IMR-90 (cell line): ENCODE measurements around the gene ZMIZ2. TPM values are rescaled to one million over a fixed set of nuclear protein-coding genes. Genes with fewer than 3 reads are reported as not detected.

Experiments
- ATAC-seq: fragments of 200-7000 bp; cut with Tn5 transposase; 2 replicates; pipeline ENCODE4 v1.9.1; 2020; ENCODE audit warnings: low read depth, mild to moderate bottlenecking, moderate library complexity
- BruUV-seq: library from RNA; stranded (reverse); fragments of 400-500 nt; replicated peaks from 2 replicates; lab custom pipeline; 2021; lab: Mats Ljungman, UMichigan
- CTCF ChIA-PET: fragments of 300-600 bp; formaldehyde crosslinking; extraction: SDS; loops from one replicate; lab custom pipeline; 2021; ENCODE audit warnings: antibody characterized with exemption; lab: Yijun Ruan, JAX
- POLR2A ChIA-PET: fragments of 300-600 bp; sonication (Branson Sonifier 250); formaldehyde crosslinking; loops from one replicate; lab custom pipeline; 2022; ENCODE audit warnings: antibody characterized with exemption; ENCODE audit not compliant: unreplicated experiment; lab: Charles Lee
- DNase-seq: peaks from one replicate; pipeline ENCODE4 v3.0.0; 2013
- H2AFZ ChIP-seq: replicated peaks from 2 replicates; pipeline ENCODE3; 2013; ENCODE audit warnings: low read length, mild to moderate bottlenecking; ENCODE audit not compliant: poor library complexity
- H2AK5ac ChIP-seq: 2 replicates; pipeline ENCODE4 v1.6.1; 2013; ENCODE audit warnings: low read depth, low read length, inconsistent platforms
- H2AK9ac ChIP-seq: replicated peaks from 2 replicates; pipeline ENCODE3; 2013; ENCODE audit warnings: mild to moderate bottlenecking, low read depth, low read length, moderate library complexity; ENCODE audit not compliant: poor library complexity
- H2BK120ac ChIP-seq: 2 replicates; pipeline ENCODE4 v1.6.1; 2013; ENCODE audit warnings: low read depth, low read length, inconsistent platforms
- H2BK15ac ChIP-seq: 3 replicates; pipeline ENCODE4 v1.6.1; 2013; ENCODE audit warnings: low read depth, low read length, inconsistent platforms
- H2BK20ac ChIP-seq: 2 replicates; pipeline ENCODE4 v1.6.1; 2013; ENCODE audit warnings: low read depth, mild to moderate bottlenecking, inconsistent platforms, low read length, moderate library complexity
- H2BK5ac ChIP-seq: 2 replicates; pipeline ENCODE4 v1.6.1; 2013; ENCODE audit warnings: mild to moderate bottlenecking, low read depth, low read length, inconsistent platforms; ENCODE audit not compliant: poor library complexity, severe bottlenecking
- H3K14ac ChIP-seq: replicated peaks from 2 replicates; pipeline ENCODE4 v1.6.1; 2013; ENCODE audit warnings: low read depth, low read length, inconsistent platforms
- H3K18ac ChIP-seq: 2 replicates; pipeline ENCODE4 v1.6.1; 2013; ENCODE audit warnings: low read depth, low read length, control low read depth
- H3K23ac ChIP-seq: 2 replicates; pipeline ENCODE4 v1.6.1; 2013; ENCODE audit warnings: low read depth, low read length, inconsistent platforms
- H3K27ac ChIP-seq: 2 replicates; pipeline ENCODE4 v1.5.1; 2013; ENCODE audit warnings: mild to moderate bottlenecking, control low read depth, low read length; ENCODE audit not compliant: insufficient read depth
- H3K27me3 ChIP-seq: 2 replicates; pipeline ENCODE4 v1.6.1; 2013; ENCODE audit warnings: low read length; ENCODE audit not compliant: control insufficient read depth, insufficient read depth
- H3K36me3 ChIP-seq: 2 replicates; pipeline ENCODE4 v1.6.1; 2013; ENCODE audit warnings: low read length, mixed read lengths; ENCODE audit not compliant: control insufficient read depth, insufficient read depth
- H3K4ac ChIP-seq: 2 replicates; pipeline ENCODE4 v1.6.1; 2013; ENCODE audit warnings: low read depth, low read length, inconsistent platforms
- H3K4me1 ChIP-seq: 2 replicates; pipeline ENCODE4 v1.6.1; 2013; ENCODE audit warnings: low read length, mixed read lengths; ENCODE audit not compliant: control insufficient read depth, insufficient read depth
- H3K4me2 ChIP-seq: 2 replicates; pipeline ENCODE4 v1.6.1; 2013; ENCODE audit warnings: low read depth, mild to moderate bottlenecking, control low read depth, low read length, moderate library complexity
- H3K4me3 ChIP-seq: 2 replicates; pipeline ENCODE4 v1.5.1; 2013; ENCODE audit warnings: low read depth, mild to moderate bottlenecking, control low read depth, low read length, moderate library complexity; ENCODE audit not compliant: insufficient read depth
- H3K56ac ChIP-seq: 2 replicates; pipeline ENCODE4 v1.6.1; 2013; ENCODE audit warnings: low read length, inconsistent platforms; ENCODE audit not compliant: insufficient read depth; ENCODE audit errors: extremely low read depth
- H3K79me1 ChIP-seq, 2 experiments: 2 replicates each; pipeline ENCODE4 v1.6.1; 2013; ENCODE audit warnings: low read length in 2 of 2, inconsistent platforms in 1 of 2, low read depth in 1 of 2
- H3K9ac ChIP-seq: 2 replicates; pipeline ENCODE4 v1.6.1; 2013; ENCODE audit warnings: low read depth, low read length, control low read depth
- H3K9me1 ChIP-seq: 2 replicates; pipeline ENCODE4 v1.6.1; 2013; ENCODE audit warnings: low read length, inconsistent platforms; ENCODE audit not compliant: insufficient read depth
- H3K9me3 ChIP-seq: 2 replicates; pipeline ENCODE4 v1.6.1; 2013; ENCODE audit warnings: low read length; ENCODE audit not compliant: control insufficient read depth, insufficient read depth
- H4K20me1 ChIP-seq: 2 replicates; pipeline ENCODE4 v1.6.1; 2013; ENCODE audit warnings: low read length, inconsistent platforms; ENCODE audit not compliant: insufficient read depth
- H4K5ac ChIP-seq: 2 replicates; pipeline ENCODE4 v1.6.1; 2013; ENCODE audit warnings: mild to moderate bottlenecking, low read depth, low read length, control low read depth
- H4K8ac ChIP-seq, 2 experiments: 2 replicates each; pipeline ENCODE4 v1.6.1; 2013; ENCODE audit warnings: low read depth in 2 of 2, low read length in 2 of 2, control low read depth in 1 of 2, inconsistent platforms in 1 of 2
- H4K91ac ChIP-seq: 2 replicates; pipeline ENCODE4 v1.6.1; 2013; ENCODE audit warnings: low read depth, low read length, inconsistent platforms; ENCODE audit not compliant: insufficient read depth
- CTCF ChIP-seq: conservative IDR thresholded peaks from 2 replicates; pipeline ENCODE4 v1.5.1; 2012; ENCODE audit warnings: mild to moderate bottlenecking, low read depth, low read length, improper control_type of control experiment
- FOS ChIP-seq: fragments of 150-350 bp; IDR thresholded peaks from 2 replicates; pipeline ENCODE4 v1.6.1; 2016; ENCODE audit warnings: low read depth, low read length
- MAFK ChIP-seq: IDR thresholded peaks from 2 replicates; pipeline ENCODE4 v1.6.1; 2012; ENCODE audit warnings: low read depth, low read length, improper control_type of control experiment
- MAZ ChIP-seq: IDR thresholded peaks from 2 replicates; pipeline ENCODE4 v1.6.1; 2012; ENCODE audit warnings: low read depth, mild to moderate bottlenecking, low read length, improper control_type of control experiment, moderate library complexity, borderline replicate concordance
- MXI1 ChIP-seq: IDR thresholded peaks from 2 replicates; pipeline ENCODE4 v1.6.1; 2012; ENCODE audit warnings: low read depth, mild to moderate bottlenecking, low read length, moderate library complexity, borderline replicate concordance
- NFE2L2 ChIP-seq: fragments of 150-350 bp; IDR thresholded peaks from 2 replicates; pipeline ENCODE4 v1.6.1; 2016; ENCODE audit warnings: low read depth, mild to moderate bottlenecking, low read length
- POLR2A ChIP-seq: IDR thresholded peaks from 2 replicates; pipeline ENCODE4 v1.6.1; 2012; ENCODE audit warnings: mild to moderate bottlenecking, low read depth, low read length
- RAD21 ChIP-seq: IDR thresholded peaks from 2 replicates; pipeline ENCODE4 v1.6.1; 2012; ENCODE audit warnings: low read length, improper control_type of control experiment
- RFX5 ChIP-seq: IDR thresholded peaks from 2 replicates; pipeline ENCODE4 v1.8.0; 2012; ENCODE audit warnings: low read depth, mild to moderate bottlenecking, low read length, moderate library complexity
- SMC3 ChIP-seq: fragments of 150-350 bp; IDR thresholded peaks from 2 replicates; pipeline ENCODE4 v1.6.1; 2016; ENCODE audit warnings: low read depth, mild to moderate bottlenecking, antibody characterized with exemption, low read length, moderate library complexity
- WGBS, 2 experiments: methylation state at CpG; one replicate each; pipeline versions ENCODE4 v1.1.5 to v1.1.7; 2013; ENCODE audit warnings: missing lambda C conversion rate in 2 of 2; ENCODE audit not compliant: insufficient read length in 1 of 2; ENCODE audit errors: extremely low coverage in 2 of 2; 5-methylcytosine and 5-hydroxymethylcytosine counted together
- dilution Hi-C: fragments of 300-500 bp; cut with HindIII; formaldehyde crosslinking; loops from one replicate; pipeline ENCODE4 v1.14.3; 2018; ENCODE audit warnings: low sequenced_read_pairs; ENCODE audit not compliant: unreplicated experiment
- in situ Hi-C: fragments of 300-500 bp; cut with MboI; formaldehyde crosslinking; loops from 3 replicates; pipeline ENCODE4 v1.14.3; 2019; ENCODE audit warnings: low sequenced_read_pairs, inconsistent platforms, mixed read lengths
- intact Hi-C: fragments of 100-400 bp; cut with micrococcal nuclease; formaldehyde crosslinking; loops from 2 replicates; pipeline ENCODE4 v1.10.0; 2022
- polyA plus RNA-seq, 3 experiments: library from polyadenylated mRNA; depleted of rRNA; stranded (reverse); fragments of >200 nt; gene quantifications; 2 replicates each; pipeline ENCODE4 v1.2.3, GENCODE V29; 2012; ENCODE audit warnings: low replicate concordance in 1 of 3
- total RNA-seq: library from RNA; depleted of rRNA; stranded (reverse); fragments of >200 nt; gene quantifications from 2 replicates; pipeline ENCODE4 v1.2.3, GENCODE V29; 2012

The ZMIZ2 gene
- total and polyA plus RNA-seq, 2 of the 4 experiments (the other 2 are of a cell fraction), result 3.0 to 24.0 TPM

- H3K9ac ChIP-seq, result no peak overlapping the region
- H3K9me3 ChIP-seq, result no peaks in the 10 kb centered on the region
- no peak overlapping the region for H2AK9ac ChIP-seq
- ChIA-PET CTCF (no interaction called here), POLR2A (no interaction called here)
- H2BK20ac ChIP-seq, result no peak overlapping the region
- H3K27me3 ChIP-seq, result no peaks in the 10 kb centered on the region
- no peak overlapping the region for H4K8ac ChIP-seq
- no peak overlapping the region for H3K4me2 ChIP-seq
- no peak overlapping the region for H3K4ac ChIP-seq
- H4K5ac ChIP-seq, result no peak overlapping the region
- BruUV-seq, result no TSS peak
- peaks cover 15% of the 10 kb centered on the region for H4K20me1 ChIP-seq
- intact Hi-C loops (no loop called here), dilution Hi-C loops (no loop called here), in situ Hi-C loops (no loop called here)
- H3K23ac ChIP-seq, result no peak overlapping the region
- H4K91ac ChIP-seq, result no peak overlapping the region
- H3K9me1 ChIP-seq, result peaks cover 5% of the 10 kb centered on the region; the same call in 1 of the 2 replicates
- no peak overlapping the region for H2BK120ac ChIP-seq
- DNase-seq (no peak), ATAC-seq (no peak)
- no peak for TF ChIP-seq MAZ
- TF ChIP-seq RAD21, result no peak
- TF ChIP-seq SMC3, result no peak
- TF ChIP-seq NFE2L2, result no peak
- no peak for TF ChIP-seq CTCF
- TF ChIP-seq RFX5, result no peak
- no peak for TF ChIP-seq POLR2A
- no peak for TF ChIP-seq MXI1
- no peak for TF ChIP-seq MAFK
- no peak for TF ChIP-seq FOS
- no peak overlapping the region for H3K18ac ChIP-seq
- peaks cover 64% of the 10 kb centered on the region for H3K36me3 ChIP-seq
- no peak overlapping the region for H3K27ac ChIP-seq
- H3K4me3 ChIP-seq, result no peak overlapping the region
- no peak overlapping the region for H3K14ac ChIP-seq
- H2BK15ac ChIP-seq, result no peak overlapping the region
- H2BK5ac ChIP-seq, result no peak overlapping the region
- H2AK5ac ChIP-seq, result no peak overlapping the region
- no peak overlapping the region for H2AFZ ChIP-seq
- H3K79me1 ChIP-seq, result peaks cover 12 to 46% of the 10 kb centered on the region in 2 experiments
- H3K4me1 ChIP-seq, result peaks cover 9% of the 10 kb centered on the region; the same call in 1 of the 2 replicates
- WGBS, 2 experiments, result 96% methylated on average over 5 of the region's 9 CpGs; no CpG with 5 or more reads in 1 of the 2 experiments
- H3K56ac ChIP-seq, result no peak overlapping the region
Measured at GRCh38 chr7:44759246-44759645, 10.6 kb downstream of the ZMIZ2 start.
